Stimulated activated CD8-positive, alpha-beta memory T cell treated with anti-CD3 and anti-CD28 coated beads, Interleukin-7, amount 100 ng/mL, for 48 hours (primary cell): Measurements from ENCODE around the gene TEX54.

Source experiments
- DNase-seq, 2 donors: peaks; one replicate each; pipeline ENCODE4 v3.0.0-alpha.2; 2020; ENCODE audit warnings: low read depth in 1 of 2; ENCODE audit errors: extremely low read depth in 1 of 2

Gene TEX54

DNA sequence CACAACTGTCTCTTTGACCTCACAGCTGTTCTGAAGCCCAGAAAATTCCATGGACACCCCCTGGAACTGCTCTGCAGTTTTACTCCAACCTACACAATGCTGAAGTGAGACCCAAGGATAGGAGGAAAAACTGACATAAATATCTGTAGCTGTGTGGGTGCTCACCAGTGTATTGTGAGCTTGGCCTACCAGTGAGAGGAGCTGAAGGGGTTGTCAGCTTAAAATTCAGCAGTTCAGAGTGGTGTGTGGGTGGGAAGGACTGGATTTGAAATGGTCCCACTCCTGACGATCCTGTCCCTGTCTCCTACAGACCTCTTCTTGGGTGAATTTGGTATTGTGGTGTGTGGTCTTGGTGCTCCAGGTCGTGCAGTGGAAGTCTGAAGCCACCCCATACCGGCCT is 43.1 kb downstream of the TEX54 start:
- no peak for DNase-seq

GRCh38 chr11:62788991-62789390 is 43.6 kb downstream of the TEX54 start:
- DNase-seq: no peak

- DNase-seq: peak; percentile 94 to 99
These were observed 45.5 kb downstream of the TEX54 start, which contains the start of gene TMEM179B for GRCh38 chr11:62787005-62787759. TMEM179B (plus strand) TSS chr11:62787402; CDS start chr11:62787432, 30 bp downstream.

DNA sequence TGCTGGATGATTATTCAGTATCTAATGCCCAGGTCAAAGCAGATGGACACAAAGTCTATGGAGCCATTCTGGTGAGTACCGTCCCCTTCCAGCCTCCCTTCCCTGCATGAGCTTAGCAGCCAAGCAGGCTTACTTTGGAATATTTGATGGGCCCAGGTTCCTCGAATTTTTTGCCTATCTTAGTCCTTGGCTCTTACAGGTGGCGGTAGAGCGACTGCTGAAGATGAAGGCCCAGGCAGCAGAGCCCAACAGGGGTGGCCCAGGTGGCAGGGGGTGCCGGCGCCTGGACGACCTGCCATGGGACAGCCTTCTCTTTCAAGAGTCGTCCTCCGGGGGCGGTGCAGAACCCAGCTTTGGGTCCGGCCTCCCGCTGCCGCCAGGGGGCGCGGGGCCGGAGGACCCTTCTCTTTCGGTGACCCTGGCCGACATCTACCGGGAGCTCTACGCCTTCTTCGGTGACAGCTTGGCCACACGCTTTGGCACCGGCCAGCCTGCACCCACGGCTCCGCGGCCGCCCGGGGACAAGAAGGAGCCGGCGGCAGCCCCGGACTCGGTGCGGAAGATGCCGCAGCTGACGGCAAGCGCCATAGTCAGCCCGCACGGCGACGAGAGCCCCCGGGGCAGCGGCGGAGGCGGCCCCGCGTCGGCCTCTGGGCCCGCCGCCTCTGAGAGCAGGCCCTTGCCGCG is 46.2 kb downstream of the TEX54 start:
- peak; percentile 73 to 74 for DNase-seq

GRCh38 chr11:62782753-62783152 is 49.9 kb downstream of the TEX54 start:
- DNase-seq: no peak
